ENCODE results near the gene BOD1.

The BOD1 gene

GRCh38 chr5:173640156-173640804, 23.8 kb upstream of the BOD1 start:
- no peak for DNase-seq

GRCh38 chr5:173638126-173639040, 21.9 kb upstream of the BOD1 start:
- DNase-seq, result no peak

DNA sequence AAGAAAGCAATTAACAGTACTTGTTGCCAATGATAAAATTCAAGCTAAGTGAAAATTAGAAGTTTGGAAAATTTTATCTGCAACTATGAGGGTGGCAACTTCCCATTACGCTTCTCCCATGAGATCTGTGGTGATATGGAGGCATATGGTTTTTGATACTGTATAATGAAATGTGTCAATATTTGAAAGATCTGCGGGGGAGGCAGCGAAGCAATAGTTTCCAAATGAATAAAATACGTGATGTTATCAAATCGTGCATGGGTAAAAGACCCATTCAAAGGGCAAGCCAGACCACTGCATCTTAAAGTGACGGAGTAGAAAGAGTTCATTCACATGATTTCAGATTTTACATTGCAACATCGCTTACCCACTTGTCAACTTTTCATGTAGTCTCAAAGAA, 20.9 kb upstream of the BOD1 start:
- no peak for DNase-seq

GRCh38 chr5:173634465-173634983, 18.1 kb upstream of the BOD1 start:
- no peak for DNase-seq

GRCh38 chr5:173633304-173633703, 16.9 kb upstream of the BOD1 start:
- no peak for DNase-seq

DNA sequence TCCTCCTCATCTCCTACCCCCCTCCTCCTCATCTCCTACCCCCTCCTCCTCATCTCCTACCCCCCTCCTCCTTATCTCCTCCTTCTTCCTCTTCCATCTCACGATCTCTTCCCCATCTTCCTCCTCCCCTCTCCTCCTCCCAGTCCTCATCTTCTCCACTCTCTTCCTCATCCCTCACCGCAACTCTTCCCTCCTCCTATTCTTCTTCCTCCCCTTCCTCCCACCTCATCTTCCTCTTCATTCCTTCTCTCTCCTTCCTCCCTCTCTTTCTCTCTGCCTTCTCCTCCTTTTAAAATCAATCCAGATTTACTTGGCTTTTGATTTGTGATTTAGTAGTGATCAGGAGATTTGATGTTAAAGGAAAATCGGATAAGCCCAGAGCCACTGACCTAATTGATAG, 15.0 kb upstream of the BOD1 start:
- DNase-seq, result no peak

- DNase-seq, result no peak
Measured at GRCh38 chr5:173630724-173631365, 14.4 kb upstream of the BOD1 start.

DNA sequence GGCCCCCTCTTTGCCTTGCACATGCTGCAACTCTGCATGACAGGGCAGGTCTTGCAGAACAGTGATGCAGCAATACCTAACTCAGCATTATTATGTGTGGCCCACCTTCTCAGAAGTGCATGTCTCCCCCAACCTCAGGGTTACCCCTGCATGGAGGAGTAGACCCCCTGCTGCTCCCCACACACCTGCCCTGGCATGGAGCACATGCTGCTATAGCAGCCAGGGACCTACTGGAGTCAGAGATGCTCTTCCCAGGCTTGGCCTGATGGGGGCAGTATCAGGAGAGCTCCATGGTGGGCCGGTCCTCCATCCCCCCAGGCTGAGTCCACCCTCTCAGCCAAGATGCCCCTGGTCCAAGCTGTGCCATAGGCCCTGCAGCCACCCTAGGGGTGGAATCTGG, 13.2 kb upstream of the BOD1 start:
- DNase-seq, result no peak

- DNase-seq, result no peak
Measured at GRCh38 chr5:173628501-173628900, 12.1 kb upstream of the BOD1 start.

- no peak for DNase-seq
Measured at GRCh38 chr5:173627860-173628392, 11.5 kb upstream of the BOD1 start.

DNA sequence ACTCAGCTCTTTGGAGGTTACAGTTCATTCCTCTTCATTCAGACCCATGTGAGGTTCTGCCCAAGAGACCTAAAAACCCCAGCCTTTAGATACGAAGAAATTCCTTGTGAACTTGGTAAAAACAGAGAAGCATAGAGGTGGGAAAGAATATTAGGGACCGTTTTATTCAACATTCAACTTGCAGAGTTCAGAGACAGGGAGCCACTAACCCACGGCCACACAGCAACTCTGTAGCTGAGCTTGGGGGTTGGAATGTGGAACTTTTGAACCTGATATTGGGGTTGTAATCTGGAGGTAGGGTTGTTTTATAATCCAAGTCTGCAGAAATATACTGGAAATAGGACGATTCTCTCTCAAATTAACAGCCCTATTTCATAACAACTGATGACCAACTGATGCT, 10.8 kb upstream of the BOD1 start:
- DNase-seq, result no peak

- no peak for DNase-seq
Measured at GRCh38 chr5:173626505-173626820, 10.0 kb upstream of the BOD1 start.

GRCh38 chr5:173625673-173626504, 9.4 kb upstream of the BOD1 start:
- DNase-seq, result no peak

DNA sequence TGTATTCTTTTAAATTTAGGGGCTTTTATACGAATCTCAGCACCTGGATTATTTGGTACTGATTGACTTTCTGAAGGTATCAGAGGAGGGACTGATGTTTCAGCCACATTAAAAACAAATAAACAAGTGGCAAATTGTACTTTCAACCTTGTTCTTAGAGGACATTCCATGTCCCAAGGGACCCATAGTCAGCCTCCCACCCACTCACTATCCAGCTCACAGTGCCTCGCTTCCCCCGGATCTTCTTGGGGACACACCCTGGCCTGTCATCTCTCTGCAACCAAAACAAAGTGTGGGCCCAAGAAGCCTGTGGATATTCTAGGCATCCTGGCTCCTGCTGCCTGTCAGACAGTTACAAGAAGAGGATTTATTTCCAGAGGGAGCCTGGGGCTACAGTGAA, 8.8 kb upstream of the BOD1 start:
- DNase-seq, result no peak

- no peak for DNase-seq
Measured at GRCh38 chr5:173624282-173624681, 7.8 kb upstream of the BOD1 start.

DNA sequence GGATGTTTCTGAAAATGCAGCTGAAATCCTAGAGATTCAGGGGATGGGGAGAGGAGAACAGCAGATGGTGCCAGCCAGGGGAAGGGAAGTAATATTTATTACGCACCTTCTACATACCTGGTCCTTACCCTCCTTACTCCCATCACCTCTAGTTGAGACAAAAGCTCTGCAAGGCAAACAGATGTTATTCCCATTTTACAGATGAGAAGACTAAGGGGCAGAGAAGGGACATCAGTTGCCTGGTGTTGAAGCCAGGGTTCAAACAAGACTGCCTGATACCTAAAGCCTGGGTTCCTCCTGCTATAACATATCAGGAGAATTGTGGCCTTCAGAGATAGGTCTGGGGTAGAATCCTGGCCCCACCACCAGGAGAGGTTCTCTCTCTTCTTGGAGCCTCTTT, 7.3 kb upstream of the BOD1 start:
- DNase-seq, result no peak

DNA sequence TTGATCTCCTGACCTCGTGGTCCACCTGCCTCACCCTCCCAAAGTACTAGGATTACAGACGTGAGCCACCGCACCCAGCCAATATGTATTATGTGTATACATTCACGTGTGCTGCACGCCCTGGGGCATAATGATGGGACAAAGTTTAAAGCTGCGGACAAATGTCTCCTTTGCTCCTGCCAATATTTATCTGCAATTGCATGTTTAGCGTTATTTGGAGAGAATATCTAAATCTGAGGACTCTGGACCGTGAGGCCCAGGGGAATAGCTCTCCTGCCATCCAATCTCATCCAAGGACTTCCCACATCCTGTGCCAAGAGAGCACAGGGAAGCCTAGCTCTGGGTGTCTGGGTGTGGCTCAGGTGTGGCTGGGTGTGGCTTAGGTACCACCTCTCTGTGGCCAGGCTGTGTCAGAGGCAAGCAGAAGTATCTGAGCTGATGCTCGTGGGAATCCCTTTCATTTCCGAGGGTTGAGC, 6.9 kb upstream of the BOD1 start:
- no peak for DNase-seq

DNA sequence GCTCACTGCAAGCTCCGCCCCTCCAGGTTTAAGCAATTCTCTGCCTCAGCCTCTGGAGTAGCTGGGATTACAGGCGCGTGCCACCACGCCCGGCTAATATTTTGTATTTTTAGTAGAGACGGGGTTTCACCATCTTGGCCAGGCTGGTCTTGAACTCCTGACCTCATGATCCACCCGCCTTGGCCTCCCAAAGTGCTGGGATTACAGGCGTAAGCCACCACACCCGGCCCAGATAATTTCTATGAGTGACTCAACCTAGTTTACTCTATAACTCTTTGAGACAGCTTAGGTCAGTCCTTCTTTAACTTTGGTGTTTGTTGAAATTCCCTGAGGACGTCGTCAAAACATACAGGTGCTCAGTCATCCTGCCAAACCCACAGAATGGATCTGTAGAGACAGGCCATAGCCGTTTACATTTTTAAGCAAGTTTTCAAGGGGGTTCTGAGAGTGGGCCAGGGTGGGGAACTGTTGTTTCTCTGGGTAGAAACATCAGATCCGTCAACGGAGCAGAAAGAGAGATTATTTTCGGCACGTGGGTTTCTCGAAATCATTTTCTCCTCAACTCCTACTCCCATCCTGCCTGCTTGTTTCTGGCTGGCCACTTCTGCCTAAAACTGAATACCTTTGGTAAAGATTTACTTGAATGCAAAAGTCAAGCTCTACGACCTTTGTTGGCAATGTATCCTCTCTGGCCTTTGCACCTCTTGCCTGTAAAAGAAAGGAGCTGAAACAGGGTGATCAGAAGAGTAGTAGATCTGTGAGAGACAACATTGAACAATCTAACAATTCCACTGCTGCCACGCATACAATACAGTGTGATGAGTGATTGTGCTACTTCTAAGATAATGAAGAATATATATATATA, 6.0 kb upstream of the BOD1 start:
- DNase-seq, result no peak

- DNase-seq, result no peak
Measured at GRCh38 chr5:173620784-173621183, 4.3 kb upstream of the BOD1 start.

DNA sequence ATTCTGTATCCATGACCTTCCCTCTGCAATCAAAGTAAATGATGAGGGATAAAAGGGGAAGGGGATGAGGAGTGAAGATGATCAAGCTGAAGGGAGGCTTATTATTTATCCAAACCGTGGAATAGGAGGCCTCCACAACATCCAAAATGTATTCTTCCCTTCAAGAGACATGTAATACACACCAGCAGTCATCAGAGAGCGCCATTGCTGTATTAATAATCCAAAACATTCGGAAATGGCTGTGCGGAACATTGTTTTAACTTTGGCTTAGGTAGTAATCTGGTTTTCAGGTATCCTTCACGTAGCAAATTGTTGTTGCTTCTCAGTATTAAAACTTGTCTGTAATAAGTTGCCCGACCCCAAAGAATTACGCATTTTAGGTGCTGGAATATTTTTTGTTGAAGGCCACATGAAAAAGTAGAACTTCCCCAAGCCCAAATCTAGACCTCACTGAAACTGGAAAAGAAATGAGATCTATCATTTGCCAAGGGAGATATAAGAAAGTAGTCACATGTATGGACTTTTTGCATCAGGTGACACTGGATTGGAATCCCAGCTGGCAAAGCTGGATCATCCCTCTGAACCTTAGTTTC, 2.6 kb upstream of the BOD1 start:
- peak; percentile 38 for DNase-seq
